ENCODE results near the gene HSD17B3. TPM values are rescaled to one million over a fixed set of nuclear protein-coding genes. Genes with fewer than 3 reads are reported as not detected.

Gene HSD17B3
- 0.14 and 0.15 TPM in 2 replicates for polyA plus RNA-seq (2013)

DNA sequence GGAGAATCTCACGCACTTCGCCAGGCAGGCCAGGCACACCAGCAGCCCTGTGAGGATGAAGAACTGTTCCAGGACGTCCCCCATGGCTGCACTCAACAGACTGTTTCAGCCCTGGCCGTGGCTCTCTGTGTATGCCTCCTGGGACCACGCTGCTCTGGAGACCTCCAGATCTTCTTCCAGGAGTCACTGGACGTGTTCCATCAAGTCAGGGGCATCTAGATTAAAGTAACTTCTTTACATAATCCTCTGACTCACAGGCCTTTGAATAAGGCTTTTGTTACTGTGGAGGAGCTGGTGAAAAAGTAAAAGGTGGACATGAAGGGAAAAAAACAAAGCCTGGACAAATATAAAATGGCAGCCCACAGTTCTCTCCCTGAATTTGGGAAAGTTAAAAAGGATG, at the start of gene HSD17B3:
TSS of gene HSD17B3 (minus strand) at position 156 of the 400 bp plus-strand sequence. CDS start at position 84, 72 bp downstream.
- Histone ChIP-seq H3K27me3 (ENCODE audit: insufficient read depth, low read length) (no peaks in the 10 kb centered on the region), H3K14ac (ENCODE audit: low read length) (no peak within 1 kb of the TSS), H4K91ac (ENCODE audit: low read depth, low read length) (no peak within 1 kb of the TSS), H4K8ac (ENCODE audit: low read depth, low read length) (no peak within 1 kb of the TSS), H3K9ac (ENCODE audit: low read length) (no peak within 1 kb of the TSS), H2AFZ (ENCODE audit: insufficient read depth, low read length, poor library complexity) (no peak within 1 kb of the TSS), H2AK5ac (ENCODE audit: low read length) (no peak within 1 kb of the TSS), H3K36me3 (ENCODE audit: control insufficient read depth in 1 of 2, insufficient read depth in 2 of 2, low read length in 2 of 2) (no peaks in the 10 kb centered on the region), H3K4me1 (ENCODE audit: control insufficient read depth in 1 of 2, insufficient read depth in 2 of 2, low read length in 2 of 2) (peaks cover 0 to 2% of the 10 kb centered on the region in 2 experiments), H3K79me1 (ENCODE audit: low read length) (no peaks in the 10 kb centered on the region), H3K4me2 (ENCODE audit: low read length) (no peak within 1 kb of the TSS), H3K9me3 (ENCODE audit: insufficient read depth, low read depth, low read length) (no peaks in the 10 kb centered on the region), H3K18ac (ENCODE audit: low read length) (no peak within 1 kb of the TSS), H3K27ac (ENCODE audit: low read depth, low read length) (no peak within 1 kb of the TSS), H3K23ac (ENCODE audit: low read length) (no peak within 1 kb of the TSS), H2BK5ac (ENCODE audit: low read depth, low read length, poor library complexity) (no peak within 1 kb of the TSS), H2BK12ac (ENCODE audit: low read length) (no peak within 1 kb of the TSS), H3K79me2 (ENCODE audit: control insufficient read depth, insufficient read depth, low read length, poor library complexity) (no peaks in the 10 kb centered on the region), H3K4me3 (ENCODE audit: low read depth, low read length) (no peak within 1 kb of the TSS), H2BK120ac (ENCODE audit: insufficient read depth, low read length, poor library complexity) (no peak within 1 kb of the TSS), H4K12ac (ENCODE audit: low read depth, low read length) (no peak within 1 kb of the TSS), H3K4ac (ENCODE audit: low read depth, low read length) (no peak within 1 kb of the TSS)
- no CpG with 5 or more reads among the region's 6 CpGs for WGBS (ENCODE audit: extremely low coverage, insufficient coverage, insufficient read length)
- no peak for DNase-seq

DNA sequence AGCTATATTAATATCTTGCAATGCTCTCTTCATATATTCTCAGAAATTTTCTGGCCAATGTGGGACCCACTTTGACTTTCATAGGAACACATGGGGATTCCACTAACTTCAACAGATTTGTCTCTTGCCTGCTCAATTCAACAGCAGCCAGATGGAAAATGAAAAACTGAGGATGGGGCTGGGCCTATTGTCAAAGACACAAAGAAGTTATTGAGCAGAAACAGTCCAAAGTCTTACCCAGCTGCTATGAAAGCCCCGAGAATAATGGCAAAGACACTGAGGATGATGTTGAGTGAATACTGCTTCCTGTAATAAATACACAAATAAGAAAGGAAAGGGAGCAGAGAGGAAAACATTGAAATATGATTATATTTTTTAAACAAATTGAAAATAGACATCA, 48.9 kb upstream of the HSD17B3 start:
- Histone ChIP-seq H3K23ac (ENCODE audit: low read length) (no peak overlapping the region), H3K27me3 (ENCODE audit: insufficient read depth, low read length) (no peaks in the 10 kb centered on the region)

DNA sequence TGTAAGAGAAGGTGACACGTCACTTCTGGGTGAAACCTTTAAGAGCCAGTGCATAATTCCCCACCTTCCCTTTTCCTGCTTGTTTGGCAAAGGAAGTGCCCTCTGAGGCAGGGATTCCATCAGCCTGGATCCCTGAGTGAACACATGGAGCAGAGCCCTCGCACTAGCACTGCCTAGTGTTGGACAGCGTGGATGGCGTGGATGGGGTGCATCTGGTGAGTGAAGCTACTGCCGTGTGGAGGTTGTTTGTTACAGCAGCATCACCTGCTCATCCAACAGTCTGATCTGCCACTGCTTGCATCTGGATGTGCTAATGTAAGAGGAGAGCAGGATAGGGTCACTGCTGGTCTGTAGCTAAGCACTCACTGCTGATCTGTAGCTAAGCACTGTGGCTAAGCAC, 46.3 kb upstream of the HSD17B3 start:
- Histone ChIP-seq H3K27me3 (ENCODE audit: insufficient read depth, low read length) (no peaks in the 10 kb centered on the region), H4K12ac (ENCODE audit: low read depth, low read length) (no peak overlapping the region), H3K9ac (ENCODE audit: low read length) (no peak overlapping the region), H2BK120ac (ENCODE audit: insufficient read depth, low read length, poor library complexity) (no peak overlapping the region), H3K14ac (ENCODE audit: low read length) (no peak overlapping the region), H3K4me1 (ENCODE audit: control insufficient read depth in 1 of 2, insufficient read depth in 2 of 2, low read length in 2 of 2) (no peaks in the 10 kb centered on the region), H3K4me2 (ENCODE audit: low read length) (no peak overlapping the region), H3K23ac (ENCODE audit: low read length) (no peak overlapping the region), H3K4ac (ENCODE audit: low read depth, low read length) (no peak overlapping the region), H3K27ac (ENCODE audit: low read depth, low read length) (no peak overlapping the region), H2BK12ac (ENCODE audit: low read length) (no peak overlapping the region), H3K9me3 (ENCODE audit: insufficient read depth, low read depth, low read length) (peaks cover 5% of the 10 kb centered on the region), H2BK5ac (ENCODE audit: low read depth, low read length, poor library complexity) (no peak overlapping the region), H3K18ac (ENCODE audit: low read length) (no peak overlapping the region), H3K4me3 (ENCODE audit: low read depth, low read length) (no peak overlapping the region), H2AFZ (ENCODE audit: insufficient read depth, low read length, poor library complexity) (no peak overlapping the region), H4K8ac (ENCODE audit: low read depth, low read length) (no peak overlapping the region), H3K79me1 (ENCODE audit: low read length) (peaks cover 1% of the 10 kb centered on the region), H4K91ac (ENCODE audit: low read depth, low read length) (no peak overlapping the region), H3K36me3 (ENCODE audit: control insufficient read depth in 1 of 2, insufficient read depth in 2 of 2, low read length in 2 of 2) (peaks cover 0 to 8% of the 10 kb centered on the region in 2 experiments), H2AK5ac (ENCODE audit: low read length) (no peak overlapping the region), H3K79me2 (ENCODE audit: control insufficient read depth, insufficient read depth, low read length, poor library complexity) (no peaks in the 10 kb centered on the region)
- no peak for DNase-seq
- no CpG with 5 or more reads among the region's 5 CpGs for WGBS (ENCODE audit: extremely low coverage, insufficient coverage, insufficient read length)

More for the DNA sequence above, 48.9 kb upstream of the HSD17B3 start:
- no peak overlapping the region for H3K4ac ChIP-seq (ENCODE audit: low read depth, low read length)
- no peak for DNase-seq
- H2BK120ac ChIP-seq (ENCODE audit: insufficient read depth, low read length, poor library complexity): no peak overlapping the region
- H3K27ac ChIP-seq (ENCODE audit: low read depth, low read length): no peak overlapping the region
- H3K9me3 ChIP-seq (ENCODE audit: insufficient read depth, low read depth, low read length): peaks cover 5% of the 10 kb centered on the region
- H3K9ac ChIP-seq (ENCODE audit: low read length): no peak overlapping the region
- no peaks in the 10 kb centered on the region for H3K4me1 ChIP-seq (ENCODE audit: control insufficient read depth in 1 of 2, insufficient read depth in 2 of 2, low read length in 2 of 2)
- H2BK12ac ChIP-seq (ENCODE audit: low read length): no peak overlapping the region
- H4K12ac ChIP-seq (ENCODE audit: low read depth, low read length): no peak overlapping the region
- no peak overlapping the region for H2AFZ ChIP-seq (ENCODE audit: insufficient read depth, low read length, poor library complexity)
- WGBS (ENCODE audit: extremely low coverage, insufficient coverage, insufficient read length): no CpG with 5 or more reads among the region's 1 CpG
- peaks cover 1% of the 10 kb centered on the region for H3K79me1 ChIP-seq (ENCODE audit: low read length)
- H3K79me2 ChIP-seq (ENCODE audit: control insufficient read depth, insufficient read depth, low read length, poor library complexity): no peaks in the 10 kb centered on the region
- H3K4me2 ChIP-seq (ENCODE audit: low read length): no peak overlapping the region
- no peak overlapping the region for H4K91ac ChIP-seq (ENCODE audit: low read depth, low read length)
- no peak overlapping the region for H2AK5ac ChIP-seq (ENCODE audit: low read length)
- H3K4me3 ChIP-seq (ENCODE audit: low read depth, low read length): no peak overlapping the region
- H3K36me3 ChIP-seq (ENCODE audit: control insufficient read depth in 1 of 2, insufficient read depth in 2 of 2, low read length in 2 of 2): peaks cover 3 to 9% of the 10 kb centered on the region in 2 experiments
- H3K18ac ChIP-seq (ENCODE audit: low read length): no peak overlapping the region
- H4K8ac ChIP-seq (ENCODE audit: low read depth, low read length): no peak overlapping the region
- no peak overlapping the region for H3K14ac ChIP-seq (ENCODE audit: low read length)
- no peak overlapping the region for H2BK5ac ChIP-seq (ENCODE audit: low read depth, low read length, poor library complexity)

DNA sequence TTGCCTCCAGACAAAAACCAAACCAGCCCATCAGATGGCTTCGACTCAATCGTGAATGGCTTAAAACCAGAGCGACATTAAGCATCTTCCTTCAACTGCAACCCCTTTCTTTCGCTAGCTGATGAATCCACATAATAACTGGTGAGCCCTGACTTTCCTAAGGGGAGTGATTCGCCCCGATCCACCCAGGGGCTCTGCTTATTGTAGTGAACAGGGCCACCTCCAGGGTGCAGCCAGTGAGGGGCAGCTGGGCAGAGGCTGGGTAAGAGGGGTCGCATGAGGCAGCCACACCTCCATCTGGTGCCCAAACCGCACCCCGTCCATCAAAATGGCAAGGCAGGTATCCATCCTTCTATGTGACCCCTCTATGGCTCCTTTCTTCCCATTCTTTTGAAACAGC, 43.6 kb upstream of the HSD17B3 start:
- no peak overlapping the region for H3K23ac ChIP-seq (ENCODE audit: low read length)
- no peaks in the 10 kb centered on the region for H3K27me3 ChIP-seq (ENCODE audit: insufficient read depth, low read length)
- no peak overlapping the region for H2BK5ac ChIP-seq (ENCODE audit: low read depth, low read length, poor library complexity)
- peaks cover 5 to 14% of the 10 kb centered on the region in 2 experiments for H3K36me3 ChIP-seq (ENCODE audit: control insufficient read depth in 1 of 2, insufficient read depth in 2 of 2, low read length in 2 of 2)
- no peak overlapping the region for H4K8ac ChIP-seq (ENCODE audit: low read depth, low read length)
- H3K9ac ChIP-seq (ENCODE audit: low read length): no peak overlapping the region
- no peak overlapping the region for H4K91ac ChIP-seq (ENCODE audit: low read depth, low read length)
- H2BK120ac ChIP-seq (ENCODE audit: insufficient read depth, low read length, poor library complexity): no peak overlapping the region
- peaks cover 4% of the 10 kb centered on the region for H3K79me1 ChIP-seq (ENCODE audit: low read length)
- peaks cover 7% of the 10 kb centered on the region for H3K9me3 ChIP-seq (ENCODE audit: insufficient read depth, low read depth, low read length)
- no CpG with 5 or more reads among the region's 9 CpGs for WGBS (ENCODE audit: extremely low coverage, insufficient coverage, insufficient read length)
- H2BK12ac ChIP-seq (ENCODE audit: low read length): peak overlapping the region; percentile 1
- no peak overlapping the region for H2AFZ ChIP-seq (ENCODE audit: insufficient read depth, low read length, poor library complexity)
- peaks cover 0 to 4% of the 10 kb centered on the region in 2 experiments for H3K4me1 ChIP-seq (ENCODE audit: control insufficient read depth in 1 of 2, insufficient read depth in 2 of 2, low read length in 2 of 2)
- no peak overlapping the region for H3K14ac ChIP-seq (ENCODE audit: low read length)
- H3K27ac ChIP-seq (ENCODE audit: low read depth, low read length): no peak overlapping the region
- H3K4me3 ChIP-seq (ENCODE audit: low read depth, low read length): no peak overlapping the region
- H3K18ac ChIP-seq (ENCODE audit: low read length): no peak overlapping the region
- H3K4ac ChIP-seq (ENCODE audit: low read depth, low read length): no peak overlapping the region
- no peak overlapping the region for H4K12ac ChIP-seq (ENCODE audit: low read depth, low read length)
- DNase-seq: no peak
- no peaks in the 10 kb centered on the region for H3K79me2 ChIP-seq (ENCODE audit: control insufficient read depth, insufficient read depth, low read length, poor library complexity)
- H3K4me2 ChIP-seq (ENCODE audit: low read length): no peak overlapping the region
- no peak overlapping the region for H2AK5ac ChIP-seq (ENCODE audit: low read length)

All from trophoblast cell (in vitro differentiated cells and primary cell).